NT2/D1 (cell line): ENCODE results near the gene TAGAP.
A peak's percentile ranks its signal among the peaks of the same experiment; 100 is the strongest.

Source experiments
- DNase-seq: peaks from one replicate; pipeline ENCODE4 v3.0.0-alpha.2; 2011; ENCODE audit warnings: low read depth, low spot score
- H3K27me3 ChIP-seq: 2 replicates; pipeline ENCODE4 v1.6.0; 2011; ENCODE audit warnings: mild to moderate bottlenecking; ENCODE audit not compliant: insufficient read length, insufficient read depth
- H3K36me3 ChIP-seq: 2 replicates; pipeline ENCODE4 v1.6.1; 2011; ENCODE audit warnings: mild to moderate bottlenecking, low read length, mixed read lengths; ENCODE audit not compliant: insufficient read depth, insufficient read length
- H3K4me1 ChIP-seq: 2 replicates; pipeline ENCODE4 v1.5.1; 2011; ENCODE audit not compliant: insufficient read depth, insufficient read length
- H3K4me3 ChIP-seq: 2 replicates; pipeline ENCODE4 v1.5.1; 2011; ENCODE audit warnings: low read depth; ENCODE audit not compliant: insufficient read length
- H3K9ac ChIP-seq: 2 replicates; pipeline ENCODE4 v1.6.0; 2011; ENCODE audit warnings: low read depth; ENCODE audit not compliant: insufficient read length
- H3K9me3 ChIP-seq: 2 replicates; pipeline ENCODE4 v1.5.1; 2011; ENCODE audit warnings: mild to moderate bottlenecking, low read length; ENCODE audit not compliant: insufficient read depth
- SUZ12 ChIP-seq: IDR thresholded peaks from 2 replicates; pipeline ENCODE4 v1.6.1; 2011; ENCODE audit not compliant: insufficient read length, insufficient read depth; ENCODE audit errors: extremely low read depth
- YY1 ChIP-seq: IDR thresholded peaks from 2 replicates; pipeline ENCODE4 v1.6.1; 2011; ENCODE audit not compliant: insufficient read length, insufficient read depth
- ZNF274 ChIP-seq: IDR thresholded peaks from 2 replicates; pipeline ENCODE4 v1.6.1; 2011; ENCODE audit warnings: mild to moderate bottlenecking, low read depth, low read length

The TAGAP gene

GRCh38 chr6:159079367-159079766 lies 34.6 kb upstream of the TAGAP start:
- no peak for DNase-seq
- Histone ChIP-seq H3K4me1 (no peaks in the 10 kb centered on the region), H3K9ac (no peak overlapping the region), H3K36me3 (no peaks in the 10 kb centered on the region), H3K9me3 (no peaks in the 10 kb centered on the region; the same call in 1 of the 2 replicates), H3K4me3 (no peak overlapping the region), H3K27me3 (no peaks in the 10 kb centered on the region)
- TF ChIP-seq ZNF274 = no peak
- TF ChIP-seq SUZ12 = no peak

GRCh38 chr6:159077123-159077522 lies 32.3 kb upstream of the TAGAP start:
- TF ChIP-seq YY1 (no peak), SUZ12 (no peak), ZNF274 (no peak)
- no peaks in the 10 kb centered on the region; the same call in 1 of the 2 replicates for H3K9me3 ChIP-seq
- H3K4me1 ChIP-seq = no peaks in the 10 kb centered on the region
- DNase-seq = no peak
- no peak overlapping the region for H3K9ac ChIP-seq
- no peaks in the 10 kb centered on the region for H3K27me3 ChIP-seq
- H3K36me3 ChIP-seq = no peaks in the 10 kb centered on the region
- H3K4me3 ChIP-seq = no peak overlapping the region

GRCh38 chr6:159075506-159076228 lies 30.9 kb upstream of the TAGAP start:
- DNase-seq = no peak
- Histone ChIP-seq H3K36me3 (no peaks in the 10 kb centered on the region), H3K4me1 (no peaks in the 10 kb centered on the region), H3K9me3 (no peaks in the 10 kb centered on the region; the same call in 1 of the 2 replicates), H3K27me3 (no peaks in the 10 kb centered on the region), H3K9ac (no peak overlapping the region), H3K4me3 (no peak overlapping the region)
- no peak for TF ChIP-seq YY1
- TF ChIP-seq SUZ12 = no peak
- TF ChIP-seq ZNF274 = no peak

- no peaks in the 10 kb centered on the region for H3K36me3 ChIP-seq
- DNase-seq = no peak
- TF ChIP-seq YY1 (no peak), SUZ12 (no peak), ZNF274 (no peak)
- no peaks in the 10 kb centered on the region for H3K4me1 ChIP-seq
- H3K27me3 ChIP-seq = no peaks in the 10 kb centered on the region
- H3K9ac ChIP-seq = no peak overlapping the region
- no peaks in the 10 kb centered on the region; the same call in 1 of the 2 replicates for H3K9me3 ChIP-seq
- no peak overlapping the region for H3K4me3 ChIP-seq
Measured at GRCh38 chr6:159074876-159075275, 30.1 kb upstream of the TAGAP start.

- Histone ChIP-seq H3K9ac (no peak overlapping the region), H3K27me3 (no peaks in the 10 kb centered on the region), H3K36me3 (no peaks in the 10 kb centered on the region), H3K9me3 (no peaks in the 10 kb centered on the region; the same call in 1 of the 2 replicates), H3K4me1 (no peaks in the 10 kb centered on the region), H3K4me3 (no peak overlapping the region)
- no peak for TF ChIP-seq SUZ12
- no peak for TF ChIP-seq YY1
- TF ChIP-seq ZNF274 = no peak
- peak; percentile 22 for DNase-seq
Measured at GRCh38 chr6:159074120-159074684, 29.4 kb upstream of the TAGAP start.

- TF ChIP-seq YY1 = no peak
- no peak for TF ChIP-seq SUZ12
- no peak for TF ChIP-seq ZNF274
- Histone ChIP-seq H3K4me3 (no peak overlapping the region), H3K36me3 (no peaks in the 10 kb centered on the region), H3K9me3 (no peaks in the 10 kb centered on the region; the same call in 1 of the 2 replicates), H3K4me1 (no peaks in the 10 kb centered on the region), H3K9ac (no peak overlapping the region), H3K27me3 (no peaks in the 10 kb centered on the region)
- DNase-seq = no peak
Measured at GRCh38 chr6:159071843-159072769, 27.3 kb upstream of the TAGAP start.

GRCh38 chr6:159068904-159069578 lies 24.2 kb upstream of the TAGAP start:
- DNase-seq = no peak
- TF ChIP-seq ZNF274 (no peak), SUZ12 (no peak), YY1 (no peak)

More at GRCh38 chr6:159068904-159069578, 24.2 kb upstream of the TAGAP start:
- Histone ChIP-seq H3K27me3 (no peaks in the 10 kb centered on the region), H3K36me3 (no peaks in the 10 kb centered on the region), H3K4me3 (no peak overlapping the region), H3K9ac (no peak overlapping the region), H3K9me3 (no peaks in the 10 kb centered on the region), H3K4me1 (no peaks in the 10 kb centered on the region)
